Measurements from ENCODE around the gene SLC6A11.

The SLC6A11 gene

GRCh38 chr3:10949197-10949596 is 133.2 kb downstream of the SLC6A11 start:
- in situ Hi-C loops (cut with MboI; ENCODE audit: low sequenced_read_pairs) = no loop called here

- in situ Hi-C loops (cut with MboI; ENCODE audit: low sequenced_read_pairs) = loop anchor here (25.0 kb wide), 1 partner anchor 712 kb away; no protein-coding TSS in a partner anchor
Measured at GRCh38 chr3:10950476-10951294, 134.7 kb downstream of the SLC6A11 start.

GRCh38 chr3:10951295-10951926 is 135.4 kb downstream of the SLC6A11 start:
- in situ Hi-C loops (cut with MboI; ENCODE audit: low sequenced_read_pairs) = loop anchor here (25.0 kb wide), 1 partner anchor 711 kb away; no protein-coding TSS in a partner anchor

GRCh38 chr3:10952525-10952924 is 136.5 kb downstream of the SLC6A11 start:
- in situ Hi-C loops (cut with MboI; ENCODE audit: low sequenced_read_pairs) = loop anchor here (25.0 kb wide), 1 partner anchor 710 kb away; no protein-coding TSS in a partner anchor

GRCh38 chr3:10954740-10955139 is 138.7 kb downstream of the SLC6A11 start:
- in situ Hi-C loops (cut with MboI; ENCODE audit: low sequenced_read_pairs) = loop anchor here (25.0 kb wide), 1 partner anchor 708 kb away; no protein-coding TSS in a partner anchor

GRCh38 chr3:10955711-10956453 is 139.9 kb downstream of the SLC6A11 start:
- in situ Hi-C loops (cut with MboI; ENCODE audit: low sequenced_read_pairs) = loop anchor here (25.0 kb wide), 1 partner anchor 706 kb away; no protein-coding TSS in a partner anchor

- in situ Hi-C loops (cut with MboI; ENCODE audit: low sequenced_read_pairs) = loop anchor here (25.0 kb wide), 1 partner anchor 706 kb away; no protein-coding TSS in a partner anchor
Measured at GRCh38 chr3:10956531-10956930, 140.5 kb downstream of the SLC6A11 start.

GRCh38 chr3:10956986-10957385 is 141.0 kb downstream of the SLC6A11 start:
- in situ Hi-C loops (cut with MboI; ENCODE audit: low sequenced_read_pairs) = loop anchor here (25.0 kb wide), 1 partner anchor 705 kb away; no protein-coding TSS in a partner anchor

- in situ Hi-C loops (cut with MboI; ENCODE audit: low sequenced_read_pairs) = loop anchor here (25.0 kb wide), 1 partner anchor 704 kb away; no protein-coding TSS in a partner anchor
Measured at GRCh38 chr3:10957976-10958749, 142.1 kb downstream of the SLC6A11 start.

- in situ Hi-C loops (cut with MboI; ENCODE audit: low sequenced_read_pairs) = loop anchor here (25.0 kb wide), 1 partner anchor 702 kb away; no protein-coding TSS in a partner anchor
Measured at GRCh38 chr3:10960255-10960654, 144.2 kb downstream of the SLC6A11 start.

- in situ Hi-C loops (cut with MboI; ENCODE audit: low sequenced_read_pairs) = loop anchor here (25.0 kb wide), 1 partner anchor 700 kb away; no protein-coding TSS in a partner anchor
Measured at GRCh38 chr3:10961921-10962320, 145.9 kb downstream of the SLC6A11 start.

- in situ Hi-C loops (cut with MboI; ENCODE audit: low sequenced_read_pairs) = loop anchor here (25.0 kb wide), 1 partner anchor 700 kb away; no protein-coding TSS in a partner anchor
Measured at GRCh38 chr3:10962481-10963036, 146.5 kb downstream of the SLC6A11 start.

GRCh38 chr3:10964537-10965167 is 148.6 kb downstream of the SLC6A11 start:
- in situ Hi-C loops (cut with MboI; ENCODE audit: low sequenced_read_pairs) = loop anchor here (25.0 kb wide), 1 partner anchor 698 kb away; no protein-coding TSS in a partner anchor

- in situ Hi-C loops (cut with MboI; ENCODE audit: low sequenced_read_pairs) = loop anchor here (25.0 kb wide), 1 partner anchor 694 kb away; no protein-coding TSS in a partner anchor
Measured at GRCh38 chr3:10968401-10968800, 152.4 kb downstream of the SLC6A11 start.

- in situ Hi-C loops (cut with MboI; ENCODE audit: low sequenced_read_pairs) = loop anchor here (25.0 kb wide), 1 partner anchor 692 kb away; no protein-coding TSS in a partner anchor
Measured at GRCh38 chr3:10970306-10970960, 154.4 kb downstream of the SLC6A11 start.

- in situ Hi-C loops (cut with MboI; ENCODE audit: low sequenced_read_pairs) = loop anchor here (25.0 kb wide), 1 partner anchor 690 kb away; no protein-coding TSS in a partner anchor
Measured at GRCh38 chr3:10972072-10972782, 156.2 kb downstream of the SLC6A11 start.

GRCh38 chr3:10973046-10973595 is 157.1 kb downstream of the SLC6A11 start:
- in situ Hi-C loops (cut with MboI; ENCODE audit: low sequenced_read_pairs) = loop anchor here (25.0 kb wide), 1 partner anchor 689 kb away; no protein-coding TSS in a partner anchor
